ENCODE data around the gene PSAPL1. TPM values are rescaled to one million over a fixed set of nuclear protein-coding genes. Genes with fewer than 3 reads are reported as not detected.

The PSAPL1 gene
- total and polyA plus RNA-seq, 9 donors, result 0.34 TPM; not detected in 8

GRCh38 chr4:7448036-7448435, 13.3 kb upstream of the PSAPL1 start:
- intact Hi-C loops (cut with DNase I), result no loop called here
- Histone ChIP-seq H3K36me3 (no peaks in the 10 kb centered on the region), H3K27ac (no peak overlapping the region), H3K4me3 (no peak overlapping the region), H3K27me3 (no peaks in the 10 kb centered on the region), H3K9me3 (no peaks in the 10 kb centered on the region), H3K4me1 (ENCODE audit: insufficient read depth) (no peaks in the 10 kb centered on the region)
- DNase-seq, result no peak
- TF ChIP-seq, protein P1, sequence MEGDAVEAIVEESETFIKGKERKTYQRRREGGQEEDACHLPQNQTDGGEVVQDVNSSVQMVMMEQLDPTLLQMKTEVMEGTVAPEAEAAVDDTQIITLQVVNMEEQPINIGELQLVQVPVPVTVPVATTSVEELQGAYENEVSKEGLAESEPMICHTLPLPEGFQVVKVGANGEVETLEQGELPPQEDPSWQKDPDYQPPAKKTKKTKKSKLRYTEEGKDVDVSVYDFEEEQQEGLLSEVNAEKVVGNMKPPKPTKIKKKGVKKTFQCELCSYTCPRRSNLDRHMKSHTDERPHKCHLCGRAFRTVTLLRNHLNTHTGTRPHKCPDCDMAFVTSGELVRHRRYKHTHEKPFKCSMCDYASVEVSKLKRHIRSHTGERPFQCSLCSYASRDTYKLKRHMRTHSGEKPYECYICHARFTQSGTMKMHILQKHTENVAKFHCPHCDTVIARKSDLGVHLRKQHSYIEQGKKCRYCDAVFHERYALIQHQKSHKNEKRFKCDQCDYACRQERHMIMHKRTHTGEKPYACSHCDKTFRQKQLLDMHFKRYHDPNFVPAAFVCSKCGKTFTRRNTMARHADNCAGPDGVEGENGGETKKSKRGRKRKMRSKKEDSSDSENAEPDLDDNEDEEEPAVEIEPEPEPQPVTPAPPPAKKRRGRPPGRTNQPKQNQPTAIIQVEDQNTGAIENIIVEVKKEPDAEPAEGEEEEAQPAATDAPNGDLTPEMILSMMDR (IDR thresholded peaks at IDR 0.05), result no peak
- no peak for TF ChIP-seq EP300 (IDR thresholded peaks at IDR 0.05)
- TF ChIP-seq POLR2A (IDR thresholded peaks at IDR 0.05), result no peak
- WGBS, 3 donors, result 41 to 73% (median 63%) methylated on average over 16 of the region's 16 CpGs

GRCh38 chr4:7447236-7447635, 12.5 kb upstream of the PSAPL1 start:
- TF ChIP-seq POLR2A (IDR thresholded peaks at IDR 0.05), result no peak
- no peak for TF ChIP-seq EP300 (IDR thresholded peaks at IDR 0.05)
- TF ChIP-seq, protein P1 (IDR thresholded peaks at IDR 0.05), result no peak
- Histone ChIP-seq H3K27ac (peak overlapping the region in 1 of 2 donors; percentile 18), H3K4me3 (no peak overlapping the region), H3K4me1 (ENCODE audit: insufficient read depth) (no peaks in the 10 kb centered on the region), H3K9me3 (no peaks in the 10 kb centered on the region), H3K27me3 (no peaks in the 10 kb centered on the region), H3K36me3 (no peaks in the 10 kb centered on the region)
- intact Hi-C loops (cut with DNase I), result no loop called here
- DNase-seq, result no peak
- WGBS, 3 donors, result 68 to 88% (median 79%) methylated on average over 3 of the region's 3 CpGs

DNA sequence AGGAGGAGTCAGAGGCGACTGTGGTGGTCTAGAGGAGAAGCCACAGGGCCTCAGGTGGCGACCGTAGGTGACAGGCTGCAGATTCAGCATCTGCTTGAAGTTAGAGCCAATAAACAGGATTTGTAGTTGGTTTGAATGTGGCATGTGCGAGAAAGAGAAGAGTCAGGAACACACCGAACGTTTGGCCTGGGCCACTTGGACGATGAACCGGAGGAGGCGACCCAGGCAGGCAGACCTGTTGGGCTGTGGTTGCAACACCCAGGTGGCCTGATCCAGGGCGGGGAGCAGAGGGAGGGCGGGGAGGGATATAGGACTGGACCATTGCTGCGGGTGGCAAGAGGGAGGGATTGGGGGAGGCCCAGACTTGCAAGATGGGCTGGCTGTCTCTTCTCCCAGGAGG, 10.0 kb upstream of the PSAPL1 start:
- Histone ChIP-seq H3K4me1 (ENCODE audit: insufficient read depth) (no peaks in the 10 kb centered on the region), H3K27me3 (no peaks in the 10 kb centered on the region), H3K9me3 (no peaks in the 10 kb centered on the region), H3K4me3 (no peak overlapping the region), H3K36me3 (no peaks in the 10 kb centered on the region), H3K27ac (no peak overlapping the region)
- TF ChIP-seq EP300 (IDR thresholded peaks at IDR 0.05) (no peak), POLR2A (IDR thresholded peaks at IDR 0.05) (no peak)
- TF ChIP-seq, protein P1 (IDR thresholded peaks at IDR 0.05), result no peak
- intact Hi-C loops (cut with DNase I), result no loop called here
- 85 to 91% (median 88%) methylated on average over 12 of the region's 12 CpGs for WGBS, 3 donors
- DNase-seq, result no peak

DNA sequence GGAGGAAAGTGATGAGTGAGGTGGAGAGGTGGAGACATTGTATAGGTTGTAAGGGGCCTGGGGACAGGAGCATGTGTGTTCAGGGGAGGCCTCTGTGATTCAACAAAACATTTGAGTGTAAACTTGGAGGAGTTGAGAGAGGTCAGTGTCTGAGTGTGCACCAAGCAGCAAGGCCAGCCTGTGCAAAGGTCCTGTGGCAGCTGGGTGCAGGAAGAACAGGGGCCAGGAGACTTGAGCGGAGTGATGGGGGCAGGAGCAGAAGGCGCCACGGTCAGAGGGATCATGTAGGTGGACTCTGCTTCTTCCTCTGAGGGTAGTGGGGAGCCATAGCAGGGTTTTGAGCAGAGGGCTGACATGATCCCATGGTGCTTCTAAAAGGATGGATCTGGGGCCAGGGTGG, 9.6 kb upstream of the PSAPL1 start:
- 93 to 96% (median 96%) methylated on average over 3 of the region's 3 CpGs for WGBS, 3 donors
- Histone ChIP-seq H3K36me3 (no peaks in the 10 kb centered on the region), H3K27me3 (no peaks in the 10 kb centered on the region), H3K4me3 (no peak overlapping the region), H3K27ac (no peak overlapping the region), H3K4me1 (ENCODE audit: insufficient read depth) (no peaks in the 10 kb centered on the region), H3K9me3 (no peaks in the 10 kb centered on the region)
- no peak for DNase-seq
- TF ChIP-seq, protein P1 (IDR thresholded peaks at IDR 0.05), result no peak
- TF ChIP-seq POLR2A (IDR thresholded peaks at IDR 0.05) (no peak), EP300 (IDR thresholded peaks at IDR 0.05) (no peak)
- intact Hi-C loops (cut with DNase I), result no loop called here

Data from ovary (tissue), 9 donors.